Measurements from ENCODE around the gene FRMD4A.

GRCh38 chr10:14309593-14309992 lies 21.1 kb downstream of the FRMD4A start:
- TF ChIP-seq CTCF (IDR thresholded peaks at IDR 0.05; ENCODE audit: low read depth, low read length, poor library complexity, severe bottlenecking) (no peak), EZH2phosphoT487 (IDR thresholded peaks at IDR 0.05; ENCODE audit: borderline replicate concordance, low read length) (no peak)
